PC-3 (cell line): Measurements from ENCODE around the gene CMSS1. TPM values are rescaled to one million over a fixed set of nuclear protein-coding genes. Genes with fewer than 3 reads are reported as not detected.

Source experiments
- ATAC-seq: fragments of 200-7000 bp; cut with Tn5 transposase; 2 replicates; pipeline ENCODE4 v1.9.1; 2020; ENCODE audit warnings: mild to moderate bottlenecking, moderate library complexity
- BruUV-seq: library from RNA; stranded (reverse); fragments of 400-500 nt; replicated peaks from 2 replicates; lab custom pipeline; 2021; lab: Mats Ljungman, UMichigan
- CTCF ChIA-PET: fragments of 300-600 bp; sonication (Branson Sonifier 250); formaldehyde crosslinking; loops from one replicate; lab custom pipeline; 2022; ENCODE audit warnings: antibody characterized with exemption; lab: Charles Lee
- POLR2A ChIA-PET: fragments of 300-600 bp; sonication (Branson Sonifier 250); formaldehyde crosslinking; loops from one replicate; lab custom pipeline; 2022; ENCODE audit warnings: antibody characterized with exemption; ENCODE audit not compliant: unreplicated experiment; lab: Charles Lee
- DNase-seq: peaks from one replicate; pipeline ENCODE4 v3.0.0-alpha.2; 2015
- H2AFZ ChIP-seq: fragments of 300-600 bp; sonication (generic); 2 replicates; pipeline ENCODE4 v1.6.0; 2016; ENCODE audit warnings: antibody characterized with exemption, low read length
- H3F3A ChIP-seq: fragments of 300-600 bp; sonication (generic); one replicate; pipeline ENCODE4 v1.6.0; 2017; ENCODE audit warnings: antibody characterized with exemption, low read length, control low read depth, mild to moderate bottlenecking; ENCODE audit not compliant: unreplicated experiment
- H3K27ac ChIP-seq: fragments of 300-600 bp; sonication (generic); 2 replicates; pipeline ENCODE4 v1.5.1; 2016; ENCODE audit warnings: mild to moderate bottlenecking, low read length
- H3K27me3 ChIP-seq: fragments of 300-600 bp; sonication (generic); 2 replicates; pipeline ENCODE4 v1.6.1; 2016; ENCODE audit warnings: low read length, mixed read lengths
- H3K36me3 ChIP-seq: fragments of 300-600 bp; sonication (generic); 2 replicates; pipeline ENCODE4 v1.6.1; 2016; ENCODE audit warnings: low read depth, mixed run types, low read length, mixed read lengths
- H3K4me1 ChIP-seq: fragments of 300-600 bp; sonication (generic); 2 replicates; pipeline ENCODE4 v1.5.1; 2016; ENCODE audit warnings: low read length; ENCODE audit not compliant: insufficient read depth
- H3K4me2 ChIP-seq: fragments of 300-600 bp; sonication (generic); 2 replicates; pipeline ENCODE4 v1.6.0; 2016; ENCODE audit warnings: low read length
- H3K4me3 ChIP-seq: fragments of 300-600 bp; sonication (generic); 2 replicates; pipeline ENCODE4 v1.5.1; 2016; ENCODE audit warnings: mild to moderate bottlenecking, low read length, mixed read lengths
- H3K79me2 ChIP-seq: fragments of 300-600 bp; sonication (generic); 2 replicates; pipeline ENCODE4 v1.6.1; 2017; ENCODE audit warnings: low read length, mixed read lengths
- H3K9ac ChIP-seq: fragments of 300-600 bp; sonication (generic); 2 replicates; pipeline ENCODE4 v1.6.0; 2016; ENCODE audit warnings: mild to moderate bottlenecking, low read length
- H3K9me2 ChIP-seq: fragments of 300-600 bp; sonication (generic); replicated peaks from 2 replicates; pipeline ENCODE4 v1.6.1; 2016; ENCODE audit warnings: mixed run types, low read length, mixed read lengths
- H3K9me3 ChIP-seq: fragments of 300-600 bp; sonication (generic); 2 replicates; pipeline ENCODE4 v1.6.1; 2016; ENCODE audit warnings: low read length, mixed read lengths
- H4K20me1 ChIP-seq: fragments of 300-600 bp; sonication (generic); 2 replicates; pipeline ENCODE4 v1.6.1; 2016; ENCODE audit warnings: low read length, mixed read lengths
- CTCF ChIP-seq: fragments of 300-600 bp; sonication (generic); conservative IDR thresholded peaks from 2 replicates; pipeline ENCODE4 v1.5.1; 2017; ENCODE audit warnings: antibody characterized with exemption, low read depth, mild to moderate bottlenecking, low read length
- EZH2 ChIP-seq: fragments of 300-600 bp; sonication (generic); IDR thresholded peaks from one replicate; pipeline ENCODE4 v1.6.1; 2017; ENCODE audit warnings: antibody characterized with exemption, mild to moderate bottlenecking, low read length; ENCODE audit not compliant: unreplicated experiment
- EZH2phosphoT487 ChIP-seq: fragments of 300-600 bp; sonication (generic); IDR thresholded peaks from 2 replicates; pipeline ENCODE4 v1.6.1; 2018; ENCODE audit warnings: mild to moderate bottlenecking, antibody characterized with exemption, low read length, borderline replicate concordance
- intact Hi-C: fragments of 100-400 bp; cut with micrococcal nuclease; formaldehyde crosslinking; loops from 2 replicates; pipeline ENCODE4 v1.9.0; 2023
- total RNA-seq: library from RNA; depleted of rRNA; stranded (reverse); fragments of >200 nt; gene quantifications from 2 replicates; pipeline ENCODE4 v1.2.3, GENCODE V29; 2014

The CMSS1 gene
- total RNA-seq, 1 experiment from 2014 or later: 63.1 TPM

- ChIA-PET POLR2A (interaction anchor here (0.6 kb wide), 1 partner anchor 44 kb away, joined by 3 read pairs; no protein-coding TSS in a partner anchor), CTCF (no interaction called here)
- Histone ChIP-seq H3K79me2 (peaks cover 19% of the 10 kb centered on the region), H2AFZ (no peak overlapping the region), H3K36me3 (no peaks in the 10 kb centered on the region), H3K9me2 (no peaks in the 10 kb centered on the region), H3K9me3 (no peaks in the 10 kb centered on the region), H4K20me1 (no peaks in the 10 kb centered on the region), H3K27me3 (no peaks in the 10 kb centered on the region), H3K9ac (no peak overlapping the region), H3K4me2 (no peak overlapping the region), H3K27ac (no peak overlapping the region), H3F3A (no peaks in the 10 kb centered on the region), H3K4me3 (no peak overlapping the region), H3K4me1 (peaks cover 18% of the 10 kb centered on the region)
- no peak for DNase-seq
- no peak for ATAC-seq
- intact Hi-C loops: no loop called here
- BruUV-seq: no TSS peak
- TF ChIP-seq EZH2phosphoT487 (no peak), CTCF (no peak), EZH2 (no peak)
Measured at GRCh38 chr3:99919694-99920093, 102.0 kb downstream of the CMSS1 start.

GRCh38 chr3:99920481-99921376 lies 103.1 kb downstream of the CMSS1 start:
- intact Hi-C loops: no loop called here

More at GRCh38 chr3:99920481-99921376, 103.1 kb downstream of the CMSS1 start:
- no peaks in the 10 kb centered on the region for H3K36me3 ChIP-seq
- CTCF ChIA-PET: no interaction called here
- H3K79me2 ChIP-seq: peaks cover 9% of the 10 kb centered on the region; the same call in 1 of the 2 replicates
- peaks cover 26% of the 10 kb centered on the region for H3K4me1 ChIP-seq
- ATAC-seq (no peak), DNase-seq (peak; percentile 45)
- no peak overlapping the region for H3K4me3 ChIP-seq
- no peak overlapping the region for H3K4me2 ChIP-seq
- H3K27ac ChIP-seq: no peak overlapping the region
- no peak for TF ChIP-seq EZH2phosphoT487
- no peak for TF ChIP-seq EZH2
- no peak for TF ChIP-seq CTCF
- no peaks in the 10 kb centered on the region for H3K9me3 ChIP-seq
- POLR2A ChIA-PET: no interaction called here
- BruUV-seq: no TSS peak
- H2AFZ ChIP-seq: no peak overlapping the region
- no peaks in the 10 kb centered on the region for H3K27me3 ChIP-seq
- no peak overlapping the region for H3K9ac ChIP-seq
- no peaks in the 10 kb centered on the region for H3F3A ChIP-seq
- H4K20me1 ChIP-seq: no peaks in the 10 kb centered on the region
- no peaks in the 10 kb centered on the region for H3K9me2 ChIP-seq
